GM21717 (cell line): ENCODE measurements around the gene GRIK2.

Experiments used
- ATAC-seq: cut with Tn5 transposase; IDR thresholded peaks from one replicate; pipeline ENCODE4 v1.9.1; 2021; ENCODE audit warnings: mild to moderate bottlenecking, moderate library complexity; ENCODE audit not compliant: unreplicated experiment

The GRIK2 gene

GRCh38 chr6:101451981-101452380 is 58.5 kb downstream of the GRIK2 start:
- ATAC-seq, result no peak

GRCh38 chr6:101453221-101453620 is 59.7 kb downstream of the GRIK2 start:
- no peak for ATAC-seq

- ATAC-seq, result no peak
These were observed 60.7 kb downstream of the GRIK2 start for GRCh38 chr6:101454106-101454676.

- no peak for ATAC-seq
These were observed 64.8 kb downstream of the GRIK2 start for GRCh38 chr6:101458336-101458735.

- ATAC-seq, result no peak
These were observed 65.3 kb downstream of the GRIK2 start for GRCh38 chr6:101458826-101459225.

- ATAC-seq, result no peak
These were observed 69.1 kb downstream of the GRIK2 start for GRCh38 chr6:101462576-101462975.

GRCh38 chr6:101465863-101466262 is 72.4 kb downstream of the GRIK2 start:
- no peak for ATAC-seq

GRCh38 chr6:101477436-101477835 is 83.9 kb downstream of the GRIK2 start:
- ATAC-seq, result no peak

GRCh38 chr6:101478891-101479290 is 85.4 kb downstream of the GRIK2 start:
- no peak for ATAC-seq

GRCh38 chr6:101482606-101483005 is 89.1 kb downstream of the GRIK2 start:
- ATAC-seq, result no peak

- ATAC-seq, result no peak
These were observed 91.3 kb downstream of the GRIK2 start for GRCh38 chr6:101484781-101485180.

GRCh38 chr6:101486124-101486523 is 92.6 kb downstream of the GRIK2 start:
- ATAC-seq, result no peak

- no peak for ATAC-seq
These were observed 93.2 kb downstream of the GRIK2 start for GRCh38 chr6:101486726-101487125.

- no peak for ATAC-seq
These were observed 95.9 kb downstream of the GRIK2 start for GRCh38 chr6:101489456-101489855.

- ATAC-seq, result no peak
These were observed 97.3 kb downstream of the GRIK2 start for GRCh38 chr6:101490857-101491256.

- ATAC-seq, result no peak
These were observed 109.3 kb downstream of the GRIK2 start for GRCh38 chr6:101502818-101503217.

- ATAC-seq, result no peak
These were observed 116.0 kb downstream of the GRIK2 start for GRCh38 chr6:101509536-101509935.

- ATAC-seq, result no peak
These were observed 119.7 kb downstream of the GRIK2 start for GRCh38 chr6:101513181-101513580.

GRCh38 chr6:101516578-101516977 is 123.1 kb downstream of the GRIK2 start:
- no peak for ATAC-seq

GRCh38 chr6:101517632-101518031 is 124.1 kb downstream of the GRIK2 start:
- peak; percentile 66 for ATAC-seq

- ATAC-seq, result no peak
These were observed 128.7 kb downstream of the GRIK2 start for GRCh38 chr6:101522254-101522653.

GRCh38 chr6:101527467-101527866 is 134.0 kb downstream of the GRIK2 start:
- ATAC-seq, result no peak

- no peak for ATAC-seq
These were observed 135.3 kb downstream of the GRIK2 start for GRCh38 chr6:101528801-101529200.
